OCI-LY7 (cell line): ENCODE measurements around the gene PRKG1.

Experiments used
- CTCF ChIP-seq: fragments of 200-600 bp; sonication (generic); conservative IDR thresholded peaks from 2 replicates; pipeline ENCODE4 v1.5.1; 2014; ENCODE audit warnings: mild to moderate bottlenecking, antibody characterized with exemption, low read length, moderate library complexity, mixed read lengths
- EZH2phosphoT487 ChIP-seq: fragments of 200-600 bp; sonication (generic); IDR thresholded peaks from 2 replicates; pipeline ENCODE4 v1.6.1; 2018; ENCODE audit warnings: low read depth, borderline replicate concordance, mild to moderate bottlenecking, mixed run types, antibody characterized with exemption, low read length, moderate library complexity, mixed read lengths

DNA sequence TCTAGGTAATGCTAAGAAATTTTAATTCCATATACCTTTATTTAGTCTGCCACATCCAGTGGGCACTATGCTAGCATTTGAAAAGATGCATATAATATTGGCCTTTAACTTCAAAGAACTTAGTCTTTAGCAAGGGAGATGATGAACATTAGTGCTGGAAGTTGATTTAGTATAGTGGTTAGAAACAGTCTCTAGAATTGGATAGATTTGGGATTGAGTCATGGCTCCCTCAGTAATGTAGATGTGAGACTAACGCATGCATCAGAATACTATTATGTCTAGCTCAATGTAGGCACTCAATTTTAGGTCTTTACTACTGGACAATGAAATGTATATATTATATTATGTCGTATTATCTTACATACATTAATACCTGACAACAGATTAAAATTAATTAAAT is 1245.6 kb downstream of the PRKG1 start:
- no peak for TF ChIP-seq CTCF
- TF ChIP-seq EZH2phosphoT487: no peak
